Esophagus muscularis mucosa (tissue), 4 donors: ENCODE results near the gene IGFBP5.

Experiments
- EP300 ChIP-seq: sonication (generic); formaldehyde crosslinking; IDR thresholded peaks from one replicate; pipeline ENCODE4 v1.6.1; 2017; ENCODE audit warnings: antibody characterized with exemption
- POLR2A ChIP-seq: fragments of 450-650 bp; IDR thresholded peaks from one replicate; pipeline ENCODE4 v1.6.1; 2017; ENCODE audit warnings: antibody characterized with exemption, moderate library complexity, mild to moderate bottlenecking, low read depth
- POLR2AphosphoS5 ChIP-seq, 2 donors: sonication (generic); formaldehyde crosslinking; IDR thresholded peaks; one replicate each; pipeline ENCODE4 v1.6.1; 2017; ENCODE audit warnings: antibody characterized with exemption in 2 of 2
- TF ChIP-seq, protein P1 (sequence below), 3 experiments: fragments of 200-600 bp in 2 of 3; fragments of 450-650 bp in 1 of 3; sonication (generic) in 2 of 3; IDR thresholded peaks; one replicate each; pipeline ENCODE4 v1.5.1; 2017 to 2019; ENCODE audit warnings: antibody characterized with exemption in 3 of 3, mild to moderate bottlenecking in 2 of 3, moderate library complexity in 1 of 3

DNA sequence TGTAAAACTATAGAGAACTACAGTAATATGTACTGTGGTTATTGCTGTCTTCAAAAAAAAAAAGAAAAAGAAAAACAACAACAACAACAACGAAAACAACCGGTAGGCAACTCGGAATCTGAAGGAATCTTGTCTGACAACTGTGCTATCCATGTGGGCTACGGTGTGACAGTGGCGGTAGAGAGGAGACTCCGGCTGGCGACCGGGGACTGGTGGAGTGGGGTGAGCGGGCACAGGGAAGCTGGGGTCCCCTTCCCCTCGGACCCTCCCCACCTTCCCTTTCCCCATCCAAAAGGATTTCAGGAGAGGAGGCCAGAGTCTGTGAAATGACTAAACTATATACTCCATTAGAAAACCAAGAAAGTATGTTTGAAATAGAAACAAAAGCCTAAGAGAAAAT lies 22.9 kb downstream of the IGFBP5 start:
- TF ChIP-seq, protein P1, sequence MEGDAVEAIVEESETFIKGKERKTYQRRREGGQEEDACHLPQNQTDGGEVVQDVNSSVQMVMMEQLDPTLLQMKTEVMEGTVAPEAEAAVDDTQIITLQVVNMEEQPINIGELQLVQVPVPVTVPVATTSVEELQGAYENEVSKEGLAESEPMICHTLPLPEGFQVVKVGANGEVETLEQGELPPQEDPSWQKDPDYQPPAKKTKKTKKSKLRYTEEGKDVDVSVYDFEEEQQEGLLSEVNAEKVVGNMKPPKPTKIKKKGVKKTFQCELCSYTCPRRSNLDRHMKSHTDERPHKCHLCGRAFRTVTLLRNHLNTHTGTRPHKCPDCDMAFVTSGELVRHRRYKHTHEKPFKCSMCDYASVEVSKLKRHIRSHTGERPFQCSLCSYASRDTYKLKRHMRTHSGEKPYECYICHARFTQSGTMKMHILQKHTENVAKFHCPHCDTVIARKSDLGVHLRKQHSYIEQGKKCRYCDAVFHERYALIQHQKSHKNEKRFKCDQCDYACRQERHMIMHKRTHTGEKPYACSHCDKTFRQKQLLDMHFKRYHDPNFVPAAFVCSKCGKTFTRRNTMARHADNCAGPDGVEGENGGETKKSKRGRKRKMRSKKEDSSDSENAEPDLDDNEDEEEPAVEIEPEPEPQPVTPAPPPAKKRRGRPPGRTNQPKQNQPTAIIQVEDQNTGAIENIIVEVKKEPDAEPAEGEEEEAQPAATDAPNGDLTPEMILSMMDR (IDR thresholded peaks at IDR 0.05): no peak
- TF ChIP-seq POLR2AphosphoS5 (IDR thresholded peaks at IDR 0.05) (no peak), POLR2A (no peak), EP300 (no peak)
